Lung (tissue), 12 donors: ENCODE results near the gene PGP. TPM values are rescaled to one million over a fixed set of nuclear protein-coding genes. Genes with fewer than 3 reads are reported as not detected.

Source experiments
- ATAC-seq: fragments of 200-7000 bp; cut with Tn5 transposase; one replicate; pipeline ENCODE4 v1.9.1; 2020; ENCODE audit warnings: moderate number of reproducible peaks; ENCODE audit not compliant: insufficient read depth, low FRiP score
- DNase-seq, 3 donors: peaks; one replicate each; pipeline ENCODE4 v3.0.0-alpha.2; 2013 to 2017
- H3K27ac ChIP-seq, 2 donors: one replicate each; pipeline ENCODE4 v1.5.1; 2013; ENCODE audit warnings: mild to moderate bottlenecking in 2 of 2, moderate library complexity in 2 of 2, control low read depth in 1 of 2, inconsistent platforms in 1 of 2, low read depth in 1 of 2, low read length in 1 of 2
- H3K27me3 ChIP-seq, 3 donors: one replicate each; pipeline ENCODE4 v1.5.1; 2013; ENCODE audit warnings: low read length in 2 of 3; ENCODE audit not compliant: control insufficient read depth in 3 of 3, insufficient read depth in 3 of 3
- H3K36me3 ChIP-seq, 4 donors: one replicate each; pipeline ENCODE4 v1.5.1; 2013; ENCODE audit warnings: low read length in 4 of 4, mild to moderate bottlenecking in 1 of 4, moderate library complexity in 1 of 4; ENCODE audit not compliant: control insufficient read depth in 4 of 4, insufficient read depth in 4 of 4
- H3K4me1 ChIP-seq, 5 donors: one replicate each; pipeline ENCODE4 v1.5.1; 2013; ENCODE audit warnings: low read length in 5 of 5, mild to moderate bottlenecking in 2 of 5, moderate library complexity in 1 of 5; ENCODE audit not compliant: control insufficient read depth in 5 of 5, insufficient read depth in 5 of 5
- H3K4me3 ChIP-seq: one replicate; pipeline ENCODE4 v1.5.1; 2013; ENCODE audit warnings: mild to moderate bottlenecking, control low read depth, moderate library complexity
- H3K9ac ChIP-seq, 2 donors: one replicate each; pipeline ENCODE4 v1.5.1; 2013; ENCODE audit warnings: low read length in 2 of 2, control low read depth in 1 of 2; ENCODE audit not compliant: insufficient read depth in 1 of 2
- H3K9me3 ChIP-seq, 4 donors: one replicate each; pipeline ENCODE4 v1.5.1; 2013; ENCODE audit warnings: low read length in 3 of 4, mild to moderate bottlenecking in 1 of 4, moderate library complexity in 1 of 4; ENCODE audit not compliant: control insufficient read depth in 4 of 4, insufficient read depth in 3 of 4
- WGBS, 2 donors: extraction: QIAGEN DNeasy Blood & Tissue Kit; methylation state at CpG; one replicate each; pipeline ENCODE4 v1.1.7; 2013; 5-methylcytosine and 5-hydroxymethylcytosine counted together
- polyA plus RNA-seq, 2 donors: library from polyadenylated mRNA; stranded (reverse); fragments of 200-250 nt; gene quantifications; one replicate each; pipeline ENCODE4 v1.2.1, GENCODE V29; 2013
- total RNA-seq, 2 donors: library from RNA; depleted of rRNA in 1 of 2; stranded (reverse); fragments of >200 nt in 1 of 2; gene quantifications; one replicate each; pipeline ENCODE4 v1.2.1, GENCODE V29; 2014 to 2021
- TF ChIP-seq, protein P1 (sequence below): IDR thresholded peaks from 2 replicates; pipeline ENCODE4 v1.5.1; 2012; ENCODE audit warnings: mild to moderate bottlenecking; ENCODE audit errors: control extremely low read depth, extremely low read depth
- donor health status: control.
- donor health status: control.
- donor health status: Bipolar disorder and iron deficiency.
- donor health status: healthy.
- donor health status: DM: yes; HTN: yes; CAD: no.

PGP gene
- total and polyA plus RNA-seq, 4 donors: 3.8 to 20.9 (median 13.7) TPM

DNA sequence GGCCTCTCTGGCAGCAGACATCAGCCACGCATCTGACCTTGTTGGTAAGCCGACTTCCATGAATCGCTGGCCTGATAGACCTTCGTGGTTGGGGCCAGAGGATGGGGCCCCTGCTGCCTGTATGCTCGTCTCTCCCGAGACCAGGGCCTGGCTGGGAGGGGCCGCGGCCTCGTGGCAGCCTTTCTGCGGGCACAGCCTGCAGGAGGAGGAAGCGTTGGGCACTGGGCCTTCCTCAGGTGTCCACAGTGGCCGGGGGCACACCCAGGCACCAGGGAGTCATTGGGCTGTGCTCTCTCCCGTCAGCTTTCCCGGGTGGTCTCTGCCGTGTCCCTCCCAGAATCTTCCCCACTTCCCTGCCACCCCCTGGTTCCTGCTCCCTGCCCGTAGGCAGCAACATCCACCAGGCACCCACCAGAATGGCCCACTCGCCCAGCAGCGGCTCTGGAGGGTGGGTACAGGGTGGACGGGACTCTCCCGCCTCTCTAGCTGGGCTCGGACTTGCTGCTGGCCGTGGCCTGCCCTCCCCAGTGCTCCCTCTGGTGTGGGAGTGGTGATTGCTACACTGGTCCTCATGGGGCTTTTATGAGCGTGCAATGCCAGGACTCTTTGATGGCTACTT is 15.1 kb upstream of the PGP start:
- H3K27ac ChIP-seq: no peak overlapping the region
- no peak overlapping the region for H3K9ac ChIP-seq
- peaks cover 3 to 69% (median 28%) of the 10 kb centered on the region in 4 donors for H3K36me3 ChIP-seq
- WGBS, 2 donors: 93 to 94% methylated on average over 23 of the region's 23 CpGs
- TF ChIP-seq, protein P1, sequence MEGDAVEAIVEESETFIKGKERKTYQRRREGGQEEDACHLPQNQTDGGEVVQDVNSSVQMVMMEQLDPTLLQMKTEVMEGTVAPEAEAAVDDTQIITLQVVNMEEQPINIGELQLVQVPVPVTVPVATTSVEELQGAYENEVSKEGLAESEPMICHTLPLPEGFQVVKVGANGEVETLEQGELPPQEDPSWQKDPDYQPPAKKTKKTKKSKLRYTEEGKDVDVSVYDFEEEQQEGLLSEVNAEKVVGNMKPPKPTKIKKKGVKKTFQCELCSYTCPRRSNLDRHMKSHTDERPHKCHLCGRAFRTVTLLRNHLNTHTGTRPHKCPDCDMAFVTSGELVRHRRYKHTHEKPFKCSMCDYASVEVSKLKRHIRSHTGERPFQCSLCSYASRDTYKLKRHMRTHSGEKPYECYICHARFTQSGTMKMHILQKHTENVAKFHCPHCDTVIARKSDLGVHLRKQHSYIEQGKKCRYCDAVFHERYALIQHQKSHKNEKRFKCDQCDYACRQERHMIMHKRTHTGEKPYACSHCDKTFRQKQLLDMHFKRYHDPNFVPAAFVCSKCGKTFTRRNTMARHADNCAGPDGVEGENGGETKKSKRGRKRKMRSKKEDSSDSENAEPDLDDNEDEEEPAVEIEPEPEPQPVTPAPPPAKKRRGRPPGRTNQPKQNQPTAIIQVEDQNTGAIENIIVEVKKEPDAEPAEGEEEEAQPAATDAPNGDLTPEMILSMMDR: no peak
- no peak overlapping the region for H3K4me3 ChIP-seq
- H3K9me3 ChIP-seq: peaks cover 0 to 13% (median 0%) of the 10 kb centered on the region in 4 donors
- H3K27me3 ChIP-seq: no peaks in the 10 kb centered on the region
- DNase-seq (no peak), ATAC-seq (no peak)
- peaks cover 0 to 5% (median 3%) of the 10 kb centered on the region in 5 donors for H3K4me1 ChIP-seq

DNA sequence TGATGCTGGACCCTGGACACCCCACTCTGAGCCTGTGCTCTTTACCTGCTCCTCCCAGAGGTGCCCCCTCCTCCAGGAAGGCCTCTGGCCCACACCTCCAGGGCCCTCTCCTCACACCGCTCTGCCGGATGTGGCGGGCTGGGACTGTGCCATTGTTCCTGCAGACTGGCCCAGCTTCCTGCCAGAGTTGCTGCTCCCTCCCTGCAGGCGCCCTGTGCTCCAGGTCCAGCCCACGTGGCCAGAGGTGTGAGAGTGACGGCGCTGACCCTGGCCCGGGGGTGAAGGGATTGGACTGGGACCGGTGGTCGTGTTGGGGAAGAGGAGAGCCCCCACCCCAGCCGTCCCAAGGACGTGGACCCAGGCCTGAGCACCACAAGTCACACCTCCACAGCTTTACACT is 14.5 kb upstream of the PGP start:
- DNase-seq (no peak), ATAC-seq (no peak)
- Histone ChIP-seq H3K27me3 (no peaks in the 10 kb centered on the region), H3K4me1 (peaks cover 0 to 10% (median 6%) of the 10 kb centered on the region in 5 donors), H3K4me3 (no peak overlapping the region), H3K27ac (no peak overlapping the region), H3K9ac (no peak overlapping the region), H3K9me3 (peaks cover 0 to 8% (median 0%) of the 10 kb centered on the region in 4 donors), H3K36me3 (peaks cover 3 to 62% (median 27%) of the 10 kb centered on the region in 4 donors)
- 91 to 96% methylated on average over 12 of the region's 12 CpGs for WGBS, 2 donors
- TF ChIP-seq, protein P1: no peak

DNA sequence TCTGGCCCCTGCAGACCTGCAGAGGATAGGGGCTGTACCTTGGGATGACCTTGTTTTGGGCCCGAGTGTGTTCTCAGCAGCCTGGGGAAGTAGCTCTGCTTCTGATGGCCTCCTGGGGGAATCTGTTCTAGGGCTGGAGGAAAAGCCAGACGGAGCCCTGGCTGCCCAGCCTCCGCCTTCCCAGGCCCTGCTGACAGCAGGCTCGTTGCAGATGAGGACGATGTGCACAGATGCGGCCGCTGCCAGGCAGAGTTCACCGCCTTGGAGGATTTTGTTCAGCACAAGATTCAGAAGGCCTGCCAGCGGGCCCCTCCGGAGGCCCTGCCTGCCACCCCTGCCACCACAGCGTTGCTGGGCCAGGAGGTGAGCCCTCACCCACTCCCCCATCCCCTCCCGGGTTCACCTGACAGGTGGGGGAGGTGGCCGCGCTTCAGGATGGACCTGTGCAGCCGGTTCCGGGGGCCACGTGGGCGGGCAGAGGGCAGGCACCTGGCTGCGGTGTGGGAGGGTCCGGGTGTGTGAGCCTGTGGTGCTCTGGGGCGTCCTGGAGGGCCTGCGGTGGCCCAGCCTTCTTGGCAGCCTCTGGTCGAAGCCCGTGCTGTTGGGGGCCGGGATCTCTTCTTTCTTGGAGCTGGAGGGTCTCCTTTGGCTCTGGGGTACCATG is 13.7 kb upstream of the PGP start:
- TF ChIP-seq, protein P1: no peak
- Histone ChIP-seq H3K9ac (no peak overlapping the region), H3K27ac (no peak overlapping the region), H3K36me3 (peaks cover 3 to 54% (median 24%) of the 10 kb centered on the region in 4 donors), H3K9me3 (peaks cover 0 to 3% (median 0%) of the 10 kb centered on the region in 4 donors), H3K27me3 (no peaks in the 10 kb centered on the region), H3K4me1 (peaks cover 0 to 10% (median 6%) of the 10 kb centered on the region in 5 donors), H3K4me3 (no peak overlapping the region)
- DNase-seq (no peak), ATAC-seq (no peak)
- WGBS, 2 donors: 93 to 95% methylated on average over 25 of the region's 25 CpGs
